Epithelial cell of esophagus (primary cell): ENCODE results near the gene RFX7.
"Not testable (repeated sequence)": the region's sequence is repeated elsewhere in the genome, so short reads cannot be mapped to it uniquely, and the experiment has no call there.

Experiments
- DNase-seq: peaks from one replicate; pipeline ENCODE4 v3.0.0; 2010; ENCODE audit warnings: low read depth
- H3K4me3 ChIP-seq: 2 replicates; pipeline ENCODE4 v1.5.1; 2011; ENCODE audit warnings: mild to moderate bottlenecking, low read length, control low read depth
- CTCF ChIP-seq: IDR thresholded peaks from 2 replicates; pipeline ENCODE4 v1.5.1; 2011; ENCODE audit warnings: low read depth, mild to moderate bottlenecking, low read length, control low read depth, inconsistent platforms; ENCODE audit not compliant: insufficient read depth; ENCODE audit errors: missing control alignments

The RFX7 gene

GRCh38 chr15:56272454-56272853 lies 28.8 kb upstream of the RFX7 start:
- no peak for TF ChIP-seq CTCF
- no peak for DNase-seq
- no peak overlapping the region for H3K4me3 ChIP-seq

GRCh38 chr15:56266465-56266864 lies 22.8 kb upstream of the RFX7 start:
- not testable (repeated sequence) for H3K4me3 ChIP-seq, DNase-seq

DNA sequence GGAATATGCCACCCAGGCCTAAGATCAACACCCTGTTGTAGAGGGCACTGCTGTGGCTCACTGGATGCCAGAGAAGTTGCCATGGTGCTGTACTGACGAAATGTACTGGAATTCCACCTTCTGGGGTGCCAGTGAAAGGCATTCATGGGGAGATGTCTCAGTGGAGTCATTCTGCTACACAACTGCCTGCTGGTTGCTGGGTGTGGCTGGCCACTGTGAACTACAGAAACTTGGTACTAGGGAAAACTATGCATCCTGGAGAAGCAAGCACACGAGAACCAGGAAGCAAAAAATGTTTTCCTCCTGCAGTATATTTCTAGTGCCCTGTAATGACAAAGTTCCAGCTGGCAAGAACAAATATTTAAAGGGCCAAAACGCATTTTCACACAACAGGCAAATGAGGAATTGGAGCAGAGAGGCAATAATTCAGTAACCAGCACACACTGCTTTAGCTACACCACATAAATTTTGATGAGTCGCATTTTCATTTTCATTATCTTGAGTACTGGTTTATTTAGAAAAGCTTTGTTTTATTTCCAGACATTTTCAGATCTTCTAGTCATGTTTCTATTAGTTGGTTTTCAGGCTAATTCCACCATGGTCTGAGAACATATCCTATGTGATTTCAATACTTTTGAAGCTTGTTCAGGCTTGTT lies 18.3 kb upstream of the RFX7 start:
- DNase-seq: peak; percentile 54
- TF ChIP-seq CTCF: no peak

GRCh38 chr15:56257306-56257705 lies 13.6 kb upstream of the RFX7 start:
- not testable (repeated sequence) for H3K4me3 ChIP-seq, DNase-seq

More for the DNA sequence above, 18.3 kb upstream of the RFX7 start:
- no peak overlapping the region for H3K4me3 ChIP-seq

DNA sequence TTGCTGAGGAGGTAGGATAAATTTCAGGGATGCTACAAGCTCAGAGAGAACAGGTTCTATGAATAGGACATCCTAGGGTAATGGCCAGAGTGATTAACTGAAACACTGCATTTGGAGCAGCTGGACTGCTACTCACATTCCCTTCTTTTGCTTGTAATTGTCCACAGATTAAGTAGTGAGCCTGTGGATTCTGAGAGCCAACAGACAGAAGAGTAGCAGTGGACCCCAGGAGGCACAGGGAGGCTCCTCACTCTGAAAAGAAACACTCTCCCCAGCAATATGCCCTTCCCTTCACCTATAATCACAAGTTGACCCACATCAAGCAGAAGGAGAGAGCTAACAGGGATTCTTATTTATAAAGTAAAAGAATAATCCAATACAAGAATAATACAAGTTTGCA lies 10.6 kb upstream of the RFX7 start:
- TF ChIP-seq CTCF: no peak
- H3K4me3 ChIP-seq: no peak overlapping the region
- DNase-seq: no peak

DNA sequence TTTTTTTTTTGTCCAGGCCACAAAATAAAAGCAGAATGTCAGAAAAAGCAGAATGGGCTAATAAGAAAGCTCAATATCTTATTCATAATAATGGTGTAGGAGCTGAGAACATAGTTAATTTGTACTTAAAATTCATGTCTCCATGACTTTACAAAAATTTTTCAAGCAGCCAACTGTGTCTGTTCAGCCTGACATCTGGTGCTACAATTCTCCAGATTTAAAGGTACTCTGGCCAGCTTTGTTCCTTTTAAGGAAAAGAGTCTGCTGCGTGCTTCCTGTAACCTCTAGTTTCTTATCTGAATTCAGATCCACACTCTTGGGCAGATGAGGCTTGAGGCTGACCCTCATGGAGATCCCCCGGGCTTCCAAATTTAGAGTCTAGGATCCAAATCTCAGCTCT lies 8.7 kb upstream of the RFX7 start:
- no peak for DNase-seq
- H3K4me3 ChIP-seq: no peak overlapping the region
- no peak for TF ChIP-seq CTCF

DNA sequence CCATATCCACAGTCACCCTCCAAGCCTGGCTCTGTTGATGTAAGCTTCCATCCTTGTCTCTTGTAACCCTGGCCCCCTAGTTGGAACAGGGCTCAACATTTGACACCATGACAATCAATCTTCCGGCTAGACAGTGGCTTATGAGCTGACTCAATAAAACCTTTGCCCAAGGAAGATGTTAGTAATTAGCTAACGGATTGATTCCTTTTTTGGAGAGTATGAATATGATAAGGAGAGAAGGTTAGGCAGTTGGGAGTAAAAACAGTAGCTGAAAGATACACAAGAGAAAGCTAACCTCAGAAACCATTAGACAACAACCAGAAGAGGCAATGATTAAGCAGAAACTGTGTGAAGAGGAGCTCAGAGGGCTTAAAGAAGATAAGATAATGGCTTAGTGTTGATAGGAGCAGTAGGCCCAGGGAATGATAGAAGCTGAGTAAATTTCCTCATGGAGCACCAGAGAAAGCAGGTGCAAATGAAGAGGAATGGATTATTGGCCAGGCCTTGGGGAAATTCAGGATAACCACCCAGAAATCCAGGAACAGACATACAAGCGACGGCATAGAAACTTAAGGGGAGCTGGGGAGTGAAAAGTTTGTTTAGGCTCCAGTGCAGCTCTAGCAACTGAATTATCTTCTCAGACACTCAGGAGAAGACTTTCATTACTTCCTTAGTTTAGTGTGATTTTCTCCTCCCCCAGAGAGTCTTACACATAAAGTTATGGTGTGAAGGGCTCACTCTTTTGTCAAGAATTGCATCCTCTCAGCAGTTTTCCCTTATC lies 7.8 kb upstream of the RFX7 start:
- no peak for TF ChIP-seq CTCF
- no peak for DNase-seq
- no peak overlapping the region for H3K4me3 ChIP-seq

- DNase-seq: no peak
- no peak for TF ChIP-seq CTCF
- H3K4me3 ChIP-seq: no peak overlapping the region
Measured at GRCh38 chr15:56250626-56251025, 6.9 kb upstream of the RFX7 start.
